Globus pallidus (tissue), 1 donor: ENCODE data around the gene XRCC2.
"Not testable (repeated sequence)": the region's sequence is repeated elsewhere in the genome, so short reads cannot be mapped to it uniquely, and the experiment has no call there.

Experiments
- DNase-seq: peaks from one replicate; pipeline ENCODE4 v3.0.0-alpha.2; 2015; ENCODE audit warnings: low spot score

Gene XRCC2

DNA sequence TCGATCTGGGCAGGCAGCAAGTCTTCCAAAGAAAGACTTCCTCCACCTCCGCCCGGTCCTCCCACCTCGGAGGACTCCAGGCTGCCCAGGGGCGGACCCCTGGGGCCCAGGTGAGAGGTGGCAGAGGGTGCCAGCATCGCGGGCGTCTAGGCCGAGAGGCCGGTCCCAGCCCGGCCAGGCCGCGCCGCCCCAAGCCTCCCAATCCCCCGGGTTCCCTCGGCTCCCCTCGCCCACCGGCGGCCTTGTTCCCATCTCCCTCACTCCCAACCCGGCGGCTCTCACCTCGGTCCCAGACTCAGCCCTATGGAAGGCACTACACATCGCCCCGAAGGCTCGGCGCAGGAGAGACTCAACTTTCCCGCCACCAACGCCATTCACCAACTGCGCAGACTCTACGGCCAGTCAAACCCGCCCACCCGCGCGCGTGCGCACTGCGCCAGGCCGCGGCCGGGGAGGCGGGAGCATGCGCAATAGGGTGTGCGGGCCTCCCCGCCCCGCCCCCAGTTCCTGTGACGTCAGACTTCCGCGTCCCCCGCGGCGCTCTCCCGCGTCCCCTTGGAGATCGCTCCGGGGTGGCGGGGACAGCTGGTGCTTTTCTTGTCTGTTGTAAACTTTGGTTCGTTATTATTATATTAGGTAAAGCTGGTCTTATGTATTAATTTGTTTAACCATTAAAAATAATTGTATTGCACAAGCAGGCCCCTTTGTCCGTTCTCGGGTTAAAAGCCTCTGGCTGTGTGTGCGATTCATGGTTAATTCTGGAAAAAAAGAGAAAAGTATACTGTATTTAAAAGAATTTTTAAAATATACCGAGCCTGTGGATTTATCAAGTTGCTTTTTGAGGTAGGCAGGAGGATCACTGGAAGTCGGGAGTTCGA lies at the start of gene XRCC2:
Gene XRCC2, minus strand, starts transcription at position 383 of the 878 bp plus-strand sequence. Its CDS starts 62 bp downstream, at position 321.
- peak; percentile 89 for DNase-seq

DNA sequence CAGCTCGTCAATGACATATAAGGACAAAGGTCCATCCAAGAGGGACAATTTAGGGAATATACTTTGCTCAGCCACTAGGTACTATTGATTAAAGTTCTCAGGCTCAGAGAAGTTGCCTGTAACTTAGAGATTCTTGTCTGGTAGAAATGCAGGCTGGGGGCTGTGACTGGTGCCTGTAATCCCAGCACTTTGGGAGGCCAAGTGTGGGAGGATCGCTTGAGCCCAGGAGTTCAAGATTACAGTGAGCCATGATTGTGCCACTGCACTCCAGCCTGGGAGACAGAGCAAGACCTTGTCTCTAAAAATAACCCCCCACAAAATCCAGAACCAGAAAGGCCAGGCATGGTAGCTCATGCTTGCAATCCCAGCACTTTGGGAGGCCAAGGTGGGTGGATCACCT lies 47.4 kb upstream of the XRCC2 start:
- DNase-seq, result no peak

- DNase-seq, result not testable (repeated sequence)
Observed at GRCh38 chr7:152712412-152713042, 36.6 kb upstream of the XRCC2 start.

GRCh38 chr7:152711444-152711944 lies 35.6 kb upstream of the XRCC2 start:
- no peak for DNase-seq

GRCh38 chr7:152710153-152710442 lies 34.2 kb upstream of the XRCC2 start:
- no peak for DNase-seq

DNA sequence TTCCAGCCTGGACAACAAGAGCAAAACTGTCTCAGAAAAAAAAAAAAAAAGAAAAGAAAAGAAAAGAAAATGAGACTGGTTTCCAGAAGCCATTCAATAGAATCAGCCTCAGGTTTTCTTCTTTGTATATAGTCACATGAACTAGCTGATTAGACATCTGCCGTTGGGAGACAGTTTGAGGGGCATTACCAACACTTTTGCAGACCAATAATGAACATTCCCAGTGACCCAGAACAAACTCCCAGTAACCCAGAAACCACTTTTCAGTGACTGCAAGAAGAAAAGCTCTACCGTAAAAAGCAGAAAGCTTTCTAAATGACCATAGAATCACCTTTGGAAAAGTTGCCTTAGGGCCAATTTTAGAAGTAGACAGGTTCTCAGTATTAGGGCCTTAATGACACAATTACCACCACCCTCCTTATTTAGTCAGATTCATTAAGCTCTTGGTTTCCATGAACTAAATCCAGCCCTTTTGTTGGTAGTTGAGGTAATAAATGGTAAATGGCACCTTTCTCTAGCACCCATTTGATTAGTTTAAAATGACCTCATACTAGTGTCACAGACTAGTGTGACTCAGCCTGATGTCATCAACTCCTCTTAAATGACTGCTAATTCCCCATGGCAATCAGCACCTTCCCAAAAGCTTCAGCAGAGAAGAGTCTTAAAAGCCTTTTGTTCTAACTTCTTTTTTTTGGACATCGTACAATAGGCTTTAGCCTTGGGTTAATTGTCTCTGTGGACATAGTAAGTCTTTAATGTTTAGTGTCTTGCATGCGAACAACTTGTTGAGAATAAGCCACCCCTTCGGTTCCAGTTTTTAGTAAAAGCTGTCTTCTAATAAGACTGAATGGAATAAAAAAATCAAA lies 33.6 kb upstream of the XRCC2 start:
- no peak for DNase-seq

DNA sequence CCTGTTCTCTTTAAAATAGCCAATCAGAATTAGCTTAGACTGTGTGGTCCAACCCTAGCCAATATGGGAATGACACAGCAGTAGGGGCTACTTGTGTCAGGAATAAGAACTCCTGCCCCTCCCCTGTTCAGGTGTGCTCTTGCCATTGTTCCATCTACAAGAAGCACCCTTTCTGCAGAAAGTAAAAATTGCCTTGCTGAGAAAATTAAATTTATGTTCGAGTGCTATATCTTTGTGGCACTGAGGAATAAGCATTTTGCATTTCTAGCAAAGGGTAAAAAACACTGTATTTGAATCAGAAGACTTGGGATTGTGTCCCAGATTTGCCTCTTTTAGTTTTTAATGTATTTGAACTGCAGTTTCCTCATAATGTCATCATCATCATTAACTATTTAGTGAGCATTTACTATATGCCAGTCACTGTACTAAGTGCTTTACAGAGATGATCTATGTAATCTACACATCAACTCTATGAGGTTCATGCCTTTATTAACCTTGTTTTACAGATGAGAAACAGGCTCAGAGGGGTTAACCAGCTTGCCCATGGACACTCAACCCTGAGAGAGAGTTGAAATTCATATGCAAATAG lies 28.9 kb upstream of the XRCC2 start:
- DNase-seq, result no peak

DNA sequence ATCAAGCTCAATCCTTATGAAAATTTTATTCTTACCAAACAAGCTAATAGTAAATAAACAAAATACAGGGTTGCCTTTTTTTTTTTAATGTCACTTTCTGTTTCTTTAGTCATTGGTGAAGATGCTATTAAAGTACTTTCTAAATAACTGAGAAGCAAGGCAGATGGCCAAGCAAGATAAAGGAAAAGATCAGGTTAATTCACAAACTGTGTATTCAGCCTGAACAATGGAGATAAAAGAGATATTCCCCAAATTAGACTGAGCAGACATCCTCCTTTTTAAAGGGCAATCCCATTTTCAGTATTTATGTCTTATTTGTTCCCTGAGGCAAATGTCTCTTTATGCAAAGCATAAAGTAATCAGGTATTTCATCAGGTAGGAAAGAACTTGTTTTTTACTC lies 23.1 kb upstream of the XRCC2 start:
- DNase-seq, result no peak

GRCh38 chr7:152697268-152697974 lies 21.5 kb upstream of the XRCC2 start:
- DNase-seq, result not testable (repeated sequence)

GRCh38 chr7:152692196-152692595 lies 16.3 kb upstream of the XRCC2 start:
- not testable (repeated sequence) for DNase-seq

- no peak for DNase-seq
Observed at GRCh38 chr7:152683297-152683696, 7.4 kb upstream of the XRCC2 start.

DNA sequence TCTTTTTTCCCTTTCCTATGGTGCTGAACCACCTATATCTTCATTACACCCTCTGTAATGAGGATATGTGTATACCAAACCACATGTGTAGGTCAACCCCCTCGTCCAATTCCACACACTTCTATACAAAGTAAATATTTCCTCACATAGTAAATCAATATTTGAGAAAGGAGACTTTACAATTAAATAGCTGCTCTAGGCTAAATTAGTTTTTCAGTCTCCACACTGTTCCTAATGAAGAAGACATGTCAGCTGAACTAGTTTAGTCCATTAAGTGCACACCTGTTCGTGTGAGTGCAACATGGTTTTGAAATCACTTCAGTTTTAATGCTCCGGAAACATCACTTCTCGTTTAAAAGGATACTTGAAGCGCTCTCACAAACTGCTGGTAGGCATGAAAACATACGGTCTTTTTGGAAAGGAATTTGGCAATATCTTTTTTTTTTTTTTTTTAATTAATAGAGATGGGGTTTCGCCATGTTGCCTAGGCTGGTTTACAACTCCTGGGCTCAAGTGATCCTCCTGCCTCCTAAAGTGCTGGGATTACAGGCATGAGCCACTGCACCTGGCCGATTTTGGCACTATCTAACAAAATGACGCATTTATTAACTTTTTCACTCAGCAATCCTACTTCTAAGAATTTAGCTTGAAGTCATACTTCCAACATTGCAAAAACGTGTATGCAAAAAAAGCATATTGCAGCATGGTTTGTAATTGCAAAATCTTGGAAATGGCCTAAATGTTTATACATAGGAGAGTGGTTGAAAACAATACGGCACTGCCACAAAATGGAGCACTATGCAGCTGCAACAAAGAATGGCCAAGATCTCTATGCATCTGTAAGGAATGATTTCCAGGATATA lies 2.1 kb upstream of the XRCC2 start:
- no peak for DNase-seq

- DNase-seq, result peak; percentile 3
Observed at GRCh38 chr7:152674860-152675758, 832 bp downstream of the XRCC2 start.

- DNase-seq, result no peak
Observed at GRCh38 chr7:152673897-152674296, 2.0 kb downstream of the XRCC2 start.

GRCh38 chr7:152672626-152673025 lies 3.3 kb downstream of the XRCC2 start:
- DNase-seq, result no peak

DNA sequence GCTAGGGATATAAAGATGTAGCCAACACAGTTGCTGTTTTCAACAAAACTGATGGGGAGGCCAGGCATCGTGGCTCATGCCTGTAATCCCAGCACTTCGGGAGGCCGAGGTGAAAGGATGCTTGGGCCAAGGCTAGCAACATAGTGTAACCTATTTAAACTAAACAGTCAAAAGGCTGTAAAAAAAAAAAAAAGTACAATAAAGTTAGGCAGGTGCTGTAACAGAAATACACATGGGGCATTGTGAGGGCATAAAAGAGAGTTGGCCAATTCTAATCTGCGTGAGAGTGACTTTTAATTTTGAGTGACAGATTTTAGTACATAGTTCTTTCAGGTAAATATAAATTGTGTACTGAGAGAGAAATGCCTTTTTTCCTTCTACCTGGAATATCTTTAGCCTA lies 6.2 kb downstream of the XRCC2 start:
- no peak for DNase-seq

- no peak for DNase-seq
Observed at GRCh38 chr7:152668975-152669374, 7.0 kb downstream of the XRCC2 start.

GRCh38 chr7:152667958-152668357 lies 8.0 kb downstream of the XRCC2 start:
- DNase-seq, result no peak

- no peak for DNase-seq
Observed at GRCh38 chr7:152666078-152666477, 9.9 kb downstream of the XRCC2 start.
